ENCODE results near the gene ACSF2. TPM values are rescaled to one million over a fixed set of nuclear protein-coding genes. Genes with fewer than 3 reads are reported as not detected.
A peak's percentile ranks its signal among the peaks of the same experiment; 100 is the strongest.

ACSF2 gene
- total and polyA plus RNA-seq, 2 of the 13 experiments (the other 11 are each of a cell fraction or from before 2014, with no cell fraction given) = 87.3 to 109 TPM

- TF ChIP-seq SNAI1 (CRISPR knock-in tag; IDR thresholded peaks at IDR 0.05; ENCODE audit: borderline replicate concordance) (peak; percentile 49; the same call in 1 of the 2 replicates), TGIF2 (CRISPR knock-in tag; IDR thresholded peaks at IDR 0.05) (peak; percentile 63; the same call in 1 of the 2 replicates), ZNF510 (CRISPR knock-in tag; IDR thresholded peaks at IDR 0.05; ENCODE audit: low read depth) (0 out of 2 replicates have a peak, but pooled peaks have one; percentile 19), ZNF143 (CRISPR knock-in tag; IDR thresholded peaks at IDR 0.05) (peak; percentile 85), ISL2 (CRISPR knock-in tag; IDR thresholded peaks at IDR 0.05) (peak; percentile 2; the same call in 1 of the 2 replicates), CENPX (CRISPR knock-in tag; IDR thresholded peaks at IDR 0.05) (no peak), ZNF350 (CRISPR knock-in tag; IDR thresholded peaks at IDR 0.05; ENCODE audit: borderline replicate concordance, low read depth) (peak; percentile 35; the same call in 1 of the 2 replicates), SAP130 (CRISPR knock-in tag; IDR thresholded peaks at IDR 0.05; ENCODE audit: low read depth) (0 out of 2 replicates have a peak, but pooled peaks have one; percentile 4), HIVEP1 (CRISPR knock-in tag; IDR thresholded peaks at IDR 0.05) (no peak), ZNF333 (CRISPR knock-in tag; IDR thresholded peaks at IDR 0.05; ENCODE audit: borderline replicate concordance) (no peak)
- TF ChIP-seq, protein P1, sequence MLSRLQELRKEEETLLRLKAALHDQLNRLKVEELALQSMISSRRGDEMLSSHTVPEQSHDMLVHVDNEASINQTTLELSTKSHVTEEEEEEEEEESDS (CRISPR knock-in tag; IDR thresholded peaks at IDR 0.05; ENCODE audit: borderline replicate concordance) = no peak
- TF ChIP-seq, protein P2, sequence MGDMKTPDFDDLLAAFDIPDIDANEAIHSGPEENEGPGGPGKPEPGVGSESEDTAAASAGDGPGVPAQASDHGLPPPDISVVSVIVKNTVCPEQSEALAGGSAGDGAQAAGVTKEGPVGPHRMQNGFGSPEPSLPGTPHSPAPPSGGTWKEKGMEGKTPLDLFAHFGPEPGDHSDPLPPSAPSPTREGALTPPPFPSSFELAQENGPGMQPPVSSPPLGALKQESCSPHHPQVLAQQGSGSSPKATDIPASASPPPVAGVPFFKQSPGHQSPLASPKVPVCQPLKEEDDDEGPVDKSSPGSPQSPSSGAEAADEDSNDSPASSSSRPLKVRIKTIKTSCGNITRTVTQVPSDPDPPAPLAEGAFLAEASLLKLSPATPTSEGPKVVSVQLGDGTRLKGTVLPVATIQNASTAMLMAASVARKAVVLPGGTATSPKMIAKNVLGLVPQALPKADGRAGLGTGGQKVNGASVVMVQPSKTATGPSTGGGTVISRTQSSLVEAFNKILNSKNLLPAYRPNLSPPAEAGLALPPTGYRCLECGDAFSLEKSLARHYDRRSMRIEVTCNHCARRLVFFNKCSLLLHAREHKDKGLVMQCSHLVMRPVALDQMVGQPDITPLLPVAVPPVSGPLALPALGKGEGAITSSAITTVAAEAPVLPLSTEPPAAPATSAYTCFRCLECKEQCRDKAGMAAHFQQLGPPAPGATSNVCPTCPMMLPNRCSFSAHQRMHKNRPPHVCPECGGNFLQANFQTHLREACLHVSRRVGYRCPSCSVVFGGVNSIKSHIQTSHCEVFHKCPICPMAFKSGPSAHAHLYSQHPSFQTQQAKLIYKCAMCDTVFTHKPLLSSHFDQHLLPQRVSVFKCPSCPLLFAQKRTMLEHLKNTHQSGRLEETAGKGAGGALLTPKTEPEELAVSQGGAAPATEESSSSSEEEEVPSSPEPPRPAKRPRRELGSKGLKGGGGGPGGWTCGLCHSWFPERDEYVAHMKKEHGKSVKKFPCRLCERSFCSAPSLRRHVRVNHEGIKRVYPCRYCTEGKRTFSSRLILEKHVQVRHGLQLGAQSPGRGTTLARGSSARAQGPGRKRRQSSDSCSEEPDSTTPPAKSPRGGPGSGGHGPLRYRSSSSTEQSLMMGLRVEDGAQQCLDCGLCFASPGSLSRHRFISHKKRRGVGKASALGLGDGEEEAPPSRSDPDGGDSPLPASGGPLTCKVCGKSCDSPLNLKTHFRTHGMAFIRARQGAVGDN (CRISPR knock-in tag; IDR thresholded peaks at IDR 0.05) = peak; percentile 55; the same call in 1 of the 2 replicates
- TF ChIP-seq, protein P3, sequence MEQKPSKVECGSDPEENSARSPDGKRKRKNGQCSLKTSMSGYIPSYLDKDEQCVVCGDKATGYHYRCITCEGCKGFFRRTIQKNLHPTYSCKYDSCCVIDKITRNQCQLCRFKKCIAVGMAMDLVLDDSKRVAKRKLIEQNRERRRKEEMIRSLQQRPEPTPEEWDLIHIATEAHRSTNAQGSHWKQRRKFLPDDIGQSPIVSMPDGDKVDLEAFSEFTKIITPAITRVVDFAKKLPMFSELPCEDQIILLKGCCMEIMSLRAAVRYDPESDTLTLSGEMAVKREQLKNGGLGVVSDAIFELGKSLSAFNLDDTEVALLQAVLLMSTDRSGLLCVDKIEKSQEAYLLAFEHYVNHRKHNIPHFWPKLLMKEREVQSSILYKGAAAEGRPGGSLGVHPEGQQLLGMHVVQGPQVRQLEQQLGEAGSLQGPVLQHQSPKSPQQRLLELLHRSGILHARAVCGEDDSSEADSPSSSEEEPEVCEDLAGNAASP (CRISPR knock-in tag; IDR thresholded peaks at IDR 0.05; ENCODE audit: borderline replicate concordance) = no peak
Measured at GRCh38 chr17:50517504-50518383, 91.7 kb downstream of the ACSF2 start (continued).

Measured in HepG2 (cell line).